Tibial nerve (tissue), 4 donors: ENCODE results near the gene PIP5KL1. TPM values are rescaled to one million over a fixed set of nuclear protein-coding genes. Genes with fewer than 3 reads are reported as not detected.
A peak's percentile ranks its signal among the peaks of the same experiment; 100 is the strongest.

Source experiments
- DNase-seq, 2 donors: peaks; one replicate each; pipeline ENCODE4 v3.0.0-alpha.2; 2019; ENCODE audit warnings: low spot score in 2 of 2
- H3K27ac ChIP-seq, 4 donors: fragments of 200-600 bp; sonication (generic) in 3 of 4; one replicate each; pipeline ENCODE4 v1.5.1; 2017 to 2019; ENCODE audit warnings: mild to moderate bottlenecking in 1 of 4
- H3K27me3 ChIP-seq, 2 donors: fragments of 200-600 bp; sonication (generic) in 1 of 2; one replicate each; pipeline versions ENCODE4 v1.5.1 to v1.6.0; 2017 to 2019
- H3K36me3 ChIP-seq, 3 donors: fragments of 200-600 bp; sonication (generic); one replicate each; pipeline ENCODE4 v1.5.1; 2018 to 2019
- H3K4me1 ChIP-seq, 4 donors: fragments of 200-600 bp; sonication (generic) in 3 of 4; one replicate each; pipeline ENCODE4 v1.5.1; 2017 to 2019
- H3K4me3 ChIP-seq, 4 donors: fragments of 200-600 bp; sonication (generic) in 3 of 4; one replicate each; pipeline ENCODE4 v1.5.1; 2017 to 2019; ENCODE audit warnings: mild to moderate bottlenecking in 1 of 4, moderate library complexity in 1 of 4
- H3K9me3 ChIP-seq, 4 donors: fragments of 200-600 bp; sonication (generic) in 3 of 4; one replicate each; pipeline ENCODE4 v1.5.1; 2017 to 2019
- EP300 ChIP-seq, 2 donors: sonication (generic); formaldehyde crosslinking; IDR thresholded peaks; one replicate each; pipeline ENCODE4 v1.6.1; 2017; ENCODE audit warnings: antibody characterized with exemption in 2 of 2, mild to moderate bottlenecking in 1 of 2
- POLR2A ChIP-seq, 2 donors: fragments of 450-650 bp; IDR thresholded peaks; one replicate each; pipeline ENCODE4 v1.6.1; 2017; ENCODE audit warnings: antibody characterized with exemption in 2 of 2, mild to moderate bottlenecking in 2 of 2, moderate library complexity in 2 of 2
- WGBS, 2 donors: methylation state at CpG; one replicate each; pipeline ENCODE4 v1.1.5; 2018; 5-methylcytosine and 5-hydroxymethylcytosine counted together
- total RNA-seq, 4 donors: library from RNA; depleted of rRNA; stranded (reverse); fragments of >200 nt; gene quantifications; one replicate each; pipeline ENCODE4 v1.1.0, GENCODE V29; 2016
- TF ChIP-seq, protein P1 (sequence below), 5 experiments: fragments of 200-600 bp in 3 of 5; fragments of 450-650 bp in 2 of 5; sonication (generic) in 3 of 5; IDR thresholded peaks; one replicate each; pipeline ENCODE4 v1.5.1; 2016 to 2019; ENCODE audit warnings: antibody characterized with exemption in 5 of 5, mild to moderate bottlenecking in 3 of 5, moderate library complexity in 2 of 5

Gene PIP5KL1
- total RNA-seq, 4 donors from 2014 or later, result 0.59 TPM; not detected in 3

DNA sequence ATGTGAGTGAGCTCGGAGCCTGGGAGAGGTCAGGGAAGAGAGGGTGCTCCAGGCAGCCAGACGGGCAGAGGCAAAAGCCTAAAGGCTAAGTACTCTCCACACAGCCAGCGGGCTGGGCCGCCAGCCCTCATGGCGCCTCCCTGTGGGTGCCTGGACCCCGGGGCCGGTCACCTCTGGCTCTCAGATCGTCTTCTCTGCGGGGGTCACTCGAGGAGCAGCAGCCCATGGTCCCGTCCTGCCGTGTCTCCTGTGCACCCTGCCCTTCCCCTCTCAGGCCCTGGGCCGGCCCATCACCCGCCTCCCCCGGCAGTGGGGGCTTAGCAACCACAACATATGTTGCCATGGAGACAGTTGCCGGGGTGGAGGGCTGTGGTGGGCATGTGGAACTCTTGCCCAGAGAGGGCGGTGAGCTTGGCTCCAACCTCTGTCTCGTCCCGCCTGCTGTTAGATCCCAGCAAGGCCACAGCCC is 57.3 kb downstream of the PIP5KL1 start:
- TF ChIP-seq POLR2A (IDR thresholded peaks at IDR 0.05), result no peak
- TF ChIP-seq, protein P1, sequence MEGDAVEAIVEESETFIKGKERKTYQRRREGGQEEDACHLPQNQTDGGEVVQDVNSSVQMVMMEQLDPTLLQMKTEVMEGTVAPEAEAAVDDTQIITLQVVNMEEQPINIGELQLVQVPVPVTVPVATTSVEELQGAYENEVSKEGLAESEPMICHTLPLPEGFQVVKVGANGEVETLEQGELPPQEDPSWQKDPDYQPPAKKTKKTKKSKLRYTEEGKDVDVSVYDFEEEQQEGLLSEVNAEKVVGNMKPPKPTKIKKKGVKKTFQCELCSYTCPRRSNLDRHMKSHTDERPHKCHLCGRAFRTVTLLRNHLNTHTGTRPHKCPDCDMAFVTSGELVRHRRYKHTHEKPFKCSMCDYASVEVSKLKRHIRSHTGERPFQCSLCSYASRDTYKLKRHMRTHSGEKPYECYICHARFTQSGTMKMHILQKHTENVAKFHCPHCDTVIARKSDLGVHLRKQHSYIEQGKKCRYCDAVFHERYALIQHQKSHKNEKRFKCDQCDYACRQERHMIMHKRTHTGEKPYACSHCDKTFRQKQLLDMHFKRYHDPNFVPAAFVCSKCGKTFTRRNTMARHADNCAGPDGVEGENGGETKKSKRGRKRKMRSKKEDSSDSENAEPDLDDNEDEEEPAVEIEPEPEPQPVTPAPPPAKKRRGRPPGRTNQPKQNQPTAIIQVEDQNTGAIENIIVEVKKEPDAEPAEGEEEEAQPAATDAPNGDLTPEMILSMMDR (IDR thresholded peaks at IDR 0.05), result no peak
- no peak for TF ChIP-seq EP300 (IDR thresholded peaks at IDR 0.05)
- no peaks in the 10 kb centered on the region for H3K27me3 ChIP-seq
- H3K4me1 ChIP-seq, result peaks cover 0 to 68% (median 44%) of the 10 kb centered on the region in 4 donors
- H3K4me3 ChIP-seq, result no peak overlapping the region
- DNase-seq, result no peak
- 47 to 50% methylated on average over 15 to 19 of the region's 19 CpGs for WGBS, 2 donors
- no peaks in the 10 kb centered on the region for H3K9me3 ChIP-seq
- peaks cover 0 to 42% (median 0%) of the 10 kb centered on the region in 3 donors for H3K36me3 ChIP-seq
- H3K27ac ChIP-seq, result peak overlapping the region; percentile 38 to 93 (median 80)

DNA sequence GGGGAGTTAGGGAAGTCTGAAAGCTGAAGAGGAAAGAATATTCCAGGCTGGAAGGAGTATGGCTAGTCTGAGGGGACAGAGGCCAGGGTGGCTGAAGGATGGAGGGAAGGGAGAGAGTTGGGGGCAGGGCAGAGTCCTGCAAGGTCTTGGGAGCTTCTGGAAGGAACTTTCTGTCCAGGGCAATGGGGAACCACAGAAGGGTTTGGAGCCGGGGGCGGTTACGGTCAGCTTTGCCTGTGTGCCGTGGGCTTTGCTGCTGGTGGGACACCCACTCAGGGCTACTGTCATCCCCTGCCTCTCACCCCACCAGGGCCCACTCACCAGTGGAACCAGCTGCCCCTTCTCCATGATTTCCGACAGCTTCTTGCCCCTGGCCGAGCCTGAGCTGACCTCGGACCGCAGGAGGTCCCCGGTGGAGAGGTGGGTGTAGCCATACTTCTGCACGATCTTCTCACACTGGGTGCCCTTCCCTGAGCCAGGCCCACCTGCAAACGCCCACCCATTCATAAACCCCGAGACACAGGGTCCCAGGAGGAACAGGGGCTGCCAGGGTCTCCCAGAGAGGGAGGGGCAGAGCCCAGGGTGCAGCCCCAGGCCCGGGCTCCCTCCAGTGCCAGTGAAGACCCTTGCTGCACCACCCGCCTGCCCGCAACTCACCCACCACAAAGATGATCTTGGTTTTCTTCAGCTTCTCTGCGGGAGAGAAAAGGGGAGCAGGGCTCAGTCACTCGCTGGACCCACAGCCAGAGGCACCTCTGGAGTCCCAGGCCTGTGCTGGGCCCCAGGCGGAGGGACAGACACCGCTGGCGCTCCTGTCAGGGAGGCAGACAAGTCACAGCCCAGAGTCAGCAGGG is 58.0 kb downstream of the PIP5KL1 start:
- Histone ChIP-seq H3K4me1 (peaks cover 0 to 62% (median 38%) of the 10 kb centered on the region in 4 donors), H3K36me3 (peaks cover 0 to 49% (median 0%) of the 10 kb centered on the region in 3 donors)

DNA sequence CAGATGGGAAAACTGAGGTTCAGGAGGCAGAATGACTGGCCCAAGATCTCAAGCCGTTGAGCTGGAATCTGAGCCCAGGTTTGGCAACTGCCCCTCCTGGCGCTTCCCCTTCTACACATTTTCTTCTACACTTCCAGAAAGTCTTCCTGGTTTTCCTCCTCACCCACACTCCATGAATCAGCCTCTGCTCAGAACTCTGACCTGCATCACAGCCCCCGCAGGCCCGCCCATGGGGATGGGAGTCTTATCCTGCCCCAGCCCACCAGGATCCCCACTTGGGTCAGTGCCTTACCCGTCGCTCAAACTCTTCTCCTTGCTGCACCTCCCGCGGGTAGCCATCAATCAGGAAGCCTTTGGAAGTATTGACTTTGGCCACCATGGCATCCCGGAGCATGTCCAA is 59.0 kb downstream of the PIP5KL1 start:
- TF ChIP-seq POLR2A (IDR thresholded peaks at IDR 0.05) (no peak), EP300 (IDR thresholded peaks at IDR 0.05) (no peak)
- TF ChIP-seq, protein P1 (IDR thresholded peaks at IDR 0.05), result no peak
- H3K4me3 ChIP-seq, result no peak overlapping the region
- H3K27ac ChIP-seq, result no peak overlapping the region
- WGBS, 2 donors, result 81 to 93% methylated on average over 9 of the region's 9 CpGs
- no peaks in the 10 kb centered on the region for H3K27me3 ChIP-seq
- peaks cover 0 to 58% (median 0%) of the 10 kb centered on the region in 3 donors for H3K36me3 ChIP-seq
- DNase-seq, result no peak
- H3K9me3 ChIP-seq, result no peaks in the 10 kb centered on the region
- H3K4me1 ChIP-seq, result peaks cover 0 to 53% (median 33%) of the 10 kb centered on the region in 4 donors

More for the DNA sequence above, 58.0 kb downstream of the PIP5KL1 start:
- H3K4me3 ChIP-seq, result no peak overlapping the region
- peak overlapping the region in 3 of 4 donors; percentile 38 to 93 (median 88) for H3K27ac ChIP-seq
- WGBS, 2 donors, result 82 to 85% methylated on average over 14 to 20 of the region's 20 CpGs
- DNase-seq, result no peak
- H3K9me3 ChIP-seq, result no peaks in the 10 kb centered on the region
- no peaks in the 10 kb centered on the region for H3K27me3 ChIP-seq
- TF ChIP-seq POLR2A (IDR thresholded peaks at IDR 0.05) (no peak), EP300 (IDR thresholded peaks at IDR 0.05) (no peak)
- TF ChIP-seq, protein P1 (IDR thresholded peaks at IDR 0.05), result no peak

DNA sequence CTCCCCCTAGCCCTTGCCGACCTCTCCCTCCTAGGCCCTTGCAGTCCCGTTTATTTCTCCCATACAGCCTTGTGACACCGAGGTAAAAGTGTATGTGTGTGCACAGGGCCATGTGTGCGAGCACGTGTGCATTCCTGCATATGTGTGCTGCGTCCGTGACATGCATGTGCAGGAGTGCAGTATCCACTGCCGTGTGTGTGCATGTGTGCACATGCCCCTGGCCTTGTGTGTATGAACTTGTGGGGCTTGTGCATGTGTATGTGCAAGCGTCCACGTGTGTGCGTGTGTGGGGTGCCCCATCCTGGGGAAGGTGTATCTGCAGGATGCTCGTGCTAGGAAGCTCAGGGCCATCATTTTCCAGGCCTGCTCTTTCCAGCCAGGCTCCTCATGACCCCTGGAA is 59.7 kb downstream of the PIP5KL1 start:
- 84 to 87% methylated on average over 12 of the region's 12 CpGs for WGBS, 2 donors
- Histone ChIP-seq H3K36me3 (peaks cover 0 to 60% (median 0%) of the 10 kb centered on the region in 3 donors), H3K27ac (no peak overlapping the region), H3K4me3 (no peak overlapping the region), H3K4me1 (peaks cover 0 to 46% (median 27%) of the 10 kb centered on the region in 4 donors), H3K27me3 (no peaks in the 10 kb centered on the region), H3K9me3 (no peaks in the 10 kb centered on the region)
- TF ChIP-seq, protein P1 (IDR thresholded peaks at IDR 0.05), result no peak
- TF ChIP-seq EP300 (IDR thresholded peaks at IDR 0.05) (no peak), POLR2A (IDR thresholded peaks at IDR 0.05) (no peak)
- DNase-seq, result no peak

Other genes starting within 250 kb of the PIP5KL1 start
- gene CFAP157, start 223.8 kb downstream of the PIP5KL1 start, total RNA-seq, result 1 to 10 TPM in 1 of 4 donors, under 1 TPM in 1, not detected in 2; 0.90 to 1.2 TPM
- gene PTRH1, start 215.1 kb downstream of the PIP5KL1 start, total RNA-seq, result 10 to 100 TPM in 3 of 4 donors, 1 to 10 TPM in 1; 8.4 to 46.7 (median 23.7) TPM
- gene TTC16, start 214.7 kb downstream of the PIP5KL1 start, total RNA-seq, result under 1 TPM in 1 of 4 donors, not detected in 3; 0.30 TPM
- gene TOR2A, start 195.5 kb downstream of the PIP5KL1 start, total RNA-seq, result 10 to 100 TPM; 13.3 to 15.3 (median 14.4) TPM
- 10 to 100 TPM in 3 of 4 donors, 1 to 10 TPM in 1; 4.2 to 18.9 (median 13.4) TPM for gene SH2D3C, start 152.1 kb downstream of the PIP5KL1 start, total RNA-seq
- 100 to 1,000 TPM in 2 of 4 donors, 10 to 100 TPM in 2; 66.6 to 112 (median 87.6) TPM for gene CDK9, start 144.7 kb downstream of the PIP5KL1 start, total RNA-seq
- gene FPGS, start 127.9 kb downstream of the PIP5KL1 start, total RNA-seq, result 100 to 1,000 TPM; 136 to 309 (median 143) TPM
- 100 to 1,000 TPM in 1 of 4 donors, 10 to 100 TPM in 3; 24.9 to 137 (median 85.6) TPM for gene ENG, start 76.1 kb downstream of the PIP5KL1 start, total RNA-seq
- gene AK1, start 53.1 kb downstream of the PIP5KL1 start, total RNA-seq, result 10 to 100 TPM; 29.9 to 65.1 (median 38.7) TPM
- gene ST6GALNAC6, start 31.2 kb downstream of the PIP5KL1 start, total RNA-seq, result 100 to 1,000 TPM; 108 to 193 (median 172) TPM
- 10 to 100 TPM; 23.9 to 70.5 (median 37.0) TPM for gene ST6GALNAC4, start 13.7 kb downstream of the PIP5KL1 start, total RNA-seq
- 10 to 100 TPM in 3 of 4 donors, 1 to 10 TPM in 1; 9.0 to 21.9 (median 14.7) TPM for gene DPM2, start 7.1 kb upstream of the PIP5KL1 start, total RNA-seq
- 10 to 100 TPM; 33.9 to 53.8 (median 50.2) TPM for gene EEIG1, start 50.2 kb upstream of the PIP5KL1 start, total RNA-seq
- 10 to 100 TPM in 1 of 4 donors, 1 to 10 TPM in 3; 5.4 to 11.2 (median 8.1) TPM for gene NAIF1, start 136.5 kb upstream of the PIP5KL1 start, total RNA-seq
- gene SLC25A25, start 137.5 kb upstream of the PIP5KL1 start, total RNA-seq, result 10 to 100 TPM; 23.4 to 29.7 (median 27.2) TPM
- gene PTGES2, start 197.0 kb upstream of the PIP5KL1 start, total RNA-seq, result 100 to 1,000 TPM in 1 of 4 donors, 10 to 100 TPM in 3; 68.9 to 180 (median 74.7) TPM
- gene LCN2, start 218.7 kb upstream of the PIP5KL1 start, total RNA-seq, result not detected
- 100 to 1,000 TPM; 202 to 310 (median 243) TPM for gene BBLN, start 229.5 kb upstream of the PIP5KL1 start, total RNA-seq